Measurements from ENCODE around the gene TENM4. TPM values are rescaled to one million over a fixed set of nuclear protein-coding genes. Genes with fewer than 3 reads are reported as not detected.
"Not testable (repeated sequence)": the region's sequence is repeated elsewhere in the genome, so short reads cannot be mapped to it uniquely, and the experiment has no call there.

The TENM4 gene
- total RNA-seq, 4 donors from 2014 or later, result 5.5 to 12.3 (median 8.9) TPM

DNA sequence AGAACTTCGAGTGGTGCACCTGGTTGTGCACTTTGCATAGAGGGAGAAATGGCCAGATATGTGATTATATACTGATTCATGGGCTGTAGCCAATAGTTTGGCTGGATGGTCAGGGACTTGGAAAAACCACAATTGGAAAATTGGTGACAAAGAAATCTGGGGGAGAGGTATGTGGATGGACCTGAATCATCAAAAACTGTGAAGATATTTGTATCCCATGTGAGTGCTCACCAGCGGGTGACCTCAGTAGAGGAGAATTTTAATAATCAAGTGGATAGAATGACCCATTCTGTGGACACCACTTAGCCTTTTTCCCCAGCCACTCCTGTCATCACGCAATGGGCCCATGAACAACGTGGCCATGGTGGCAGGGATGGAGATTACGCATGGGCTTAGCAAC, 818.2 kb downstream of the TENM4 start:
- TF ChIP-seq, protein P1, sequence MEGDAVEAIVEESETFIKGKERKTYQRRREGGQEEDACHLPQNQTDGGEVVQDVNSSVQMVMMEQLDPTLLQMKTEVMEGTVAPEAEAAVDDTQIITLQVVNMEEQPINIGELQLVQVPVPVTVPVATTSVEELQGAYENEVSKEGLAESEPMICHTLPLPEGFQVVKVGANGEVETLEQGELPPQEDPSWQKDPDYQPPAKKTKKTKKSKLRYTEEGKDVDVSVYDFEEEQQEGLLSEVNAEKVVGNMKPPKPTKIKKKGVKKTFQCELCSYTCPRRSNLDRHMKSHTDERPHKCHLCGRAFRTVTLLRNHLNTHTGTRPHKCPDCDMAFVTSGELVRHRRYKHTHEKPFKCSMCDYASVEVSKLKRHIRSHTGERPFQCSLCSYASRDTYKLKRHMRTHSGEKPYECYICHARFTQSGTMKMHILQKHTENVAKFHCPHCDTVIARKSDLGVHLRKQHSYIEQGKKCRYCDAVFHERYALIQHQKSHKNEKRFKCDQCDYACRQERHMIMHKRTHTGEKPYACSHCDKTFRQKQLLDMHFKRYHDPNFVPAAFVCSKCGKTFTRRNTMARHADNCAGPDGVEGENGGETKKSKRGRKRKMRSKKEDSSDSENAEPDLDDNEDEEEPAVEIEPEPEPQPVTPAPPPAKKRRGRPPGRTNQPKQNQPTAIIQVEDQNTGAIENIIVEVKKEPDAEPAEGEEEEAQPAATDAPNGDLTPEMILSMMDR (IDR thresholded peaks at IDR 0.05), result no peak
- TF ChIP-seq POLR2A (IDR thresholded peaks at IDR 0.05) (no peak), POLR2AphosphoS5 (IDR thresholded peaks at IDR 0.05) (no peak), EP300 (IDR thresholded peaks at IDR 0.05) (no peak)
- Histone ChIP-seq H3K4me3 (no peak overlapping the region), H3K27ac (no peak overlapping the region), H3K4me1 (no peaks in the 10 kb centered on the region), H3K27me3 (no peaks in the 10 kb centered on the region), H3K36me3 (no peaks in the 10 kb centered on the region), H3K9me3 (peaks cover 0 to 28% (median 0%) of the 10 kb centered on the region in 3 donors)
- no peak for ATAC-seq
- WGBS, 2 donors (ENCODE audit: low coverage in 1 of 2), result 41 to 83% methylated on average over 1 to 2 of the region's 5 CpGs

DNA sequence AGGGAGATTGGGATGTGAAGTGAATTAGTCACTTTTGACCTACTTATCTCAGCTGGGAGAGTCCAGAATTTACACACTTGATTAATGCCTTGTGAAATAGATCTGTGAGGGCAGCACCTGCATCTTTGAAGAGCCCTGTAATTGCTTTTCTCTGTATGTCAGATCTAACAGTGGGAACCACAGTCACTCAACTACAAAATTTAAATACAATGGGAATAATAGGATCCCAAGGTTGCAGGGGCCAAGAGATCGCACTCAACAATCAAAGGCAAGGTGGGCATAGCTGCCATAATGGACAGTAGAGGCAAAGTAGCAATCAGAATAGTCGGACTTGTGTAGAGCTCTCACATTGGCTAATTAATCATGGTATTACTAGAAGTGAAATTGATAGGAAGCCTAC, 820.7 kb downstream of the TENM4 start:
- H3K27me3 ChIP-seq, result no peaks in the 10 kb centered on the region
- 86 to 94% methylated on average over 2 of the region's 2 CpGs for WGBS, 2 donors (ENCODE audit: low coverage in 1 of 2)
- H3K36me3 ChIP-seq, result no peaks in the 10 kb centered on the region
- H3K4me3 ChIP-seq, result no peak overlapping the region
- TF ChIP-seq EP300 (IDR thresholded peaks at IDR 0.05) (no peak), POLR2A (IDR thresholded peaks at IDR 0.05) (no peak), POLR2AphosphoS5 (IDR thresholded peaks at IDR 0.05) (no peak)
- TF ChIP-seq, protein P1 (IDR thresholded peaks at IDR 0.05), result no peak
- H3K9me3 ChIP-seq, result peaks cover 0 to 28% (median 0%) of the 10 kb centered on the region in 3 donors
- ATAC-seq, result no peak
- no peak overlapping the region for H3K27ac ChIP-seq
- H3K4me1 ChIP-seq, result no peaks in the 10 kb centered on the region

DNA sequence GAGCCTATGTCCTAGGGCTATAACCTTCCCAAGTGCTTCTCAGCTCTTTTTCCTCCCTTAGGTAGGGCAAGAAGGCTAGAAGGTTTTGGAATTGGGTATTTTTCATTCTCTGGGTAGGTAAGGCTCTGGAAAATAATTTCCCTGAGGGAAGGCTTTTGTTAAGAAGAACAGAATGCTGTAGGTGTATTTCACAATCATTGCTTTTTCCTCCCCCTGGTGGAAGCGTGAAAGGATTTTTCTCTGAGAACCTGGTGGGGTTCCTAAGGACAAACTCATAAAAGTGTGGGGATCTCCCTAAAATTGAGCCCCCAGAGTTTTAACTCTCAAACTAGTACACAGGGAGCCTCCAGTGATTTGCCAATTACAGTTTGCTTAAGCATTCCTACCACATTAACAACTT, 825.1 kb downstream of the TENM4 start:
- TF ChIP-seq EP300 (IDR thresholded peaks at IDR 0.05), result no peak
- TF ChIP-seq POLR2A (IDR thresholded peaks at IDR 0.05), result no peak
- TF ChIP-seq POLR2AphosphoS5 (IDR thresholded peaks at IDR 0.05), result no peak
- TF ChIP-seq, protein P1 (IDR thresholded peaks at IDR 0.05), result no peak
- H3K4me1 ChIP-seq, result no peaks in the 10 kb centered on the region
- no peak overlapping the region for H3K4me3 ChIP-seq
- no peak for ATAC-seq
- peaks cover 0 to 27% (median 0%) of the 10 kb centered on the region in 3 donors for H3K9me3 ChIP-seq
- H3K27me3 ChIP-seq, result no peaks in the 10 kb centered on the region
- no peaks in the 10 kb centered on the region for H3K36me3 ChIP-seq
- no peak overlapping the region for H3K27ac ChIP-seq
- 90 to 100% methylated on average over 1 of the region's 1 CpG for WGBS, 2 donors (ENCODE audit: low coverage in 1 of 2)

DNA sequence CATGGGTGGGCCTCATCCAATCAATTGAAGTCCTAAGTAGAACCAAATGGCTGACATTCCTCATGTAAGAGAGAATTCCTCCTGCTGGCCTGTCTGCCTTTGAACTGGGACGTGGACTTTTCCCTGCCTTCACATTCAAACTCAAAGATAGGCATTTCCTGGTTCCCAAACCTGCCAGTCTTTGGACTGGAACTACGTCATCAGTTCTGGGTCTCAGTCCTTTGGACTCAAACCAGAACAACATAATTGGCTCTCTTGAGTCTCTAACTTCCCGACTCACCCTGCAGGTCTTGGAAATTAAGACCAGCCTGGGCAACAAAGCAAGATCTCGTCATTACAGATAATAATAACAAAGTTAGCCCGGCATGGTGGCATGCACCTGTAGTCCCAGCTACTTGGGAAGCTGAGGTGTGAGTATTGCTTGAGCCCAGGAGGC, 827.4 kb downstream of the TENM4 start:
- Histone ChIP-seq H3K36me3 (no peaks in the 10 kb centered on the region), H3K27me3 (no peaks in the 10 kb centered on the region), H3K9me3 (peaks cover 0 to 8% (median 0%) of the 10 kb centered on the region in 3 donors), H3K4me1 (no peaks in the 10 kb centered on the region), H3K4me3 (no peak overlapping the region), H3K27ac (no peak overlapping the region)
- TF ChIP-seq POLR2AphosphoS5 (IDR thresholded peaks at IDR 0.05) (no peak), POLR2A (IDR thresholded peaks at IDR 0.05) (no peak), EP300 (IDR thresholded peaks at IDR 0.05) (no peak)
- TF ChIP-seq, protein P1 (IDR thresholded peaks at IDR 0.05), result no peak
- ATAC-seq, result no peak
- WGBS, 2 donors (ENCODE audit: low coverage in 1 of 2), result 90 to 96% methylated on average over 2 to 3 of the region's 5 CpGs

DNA sequence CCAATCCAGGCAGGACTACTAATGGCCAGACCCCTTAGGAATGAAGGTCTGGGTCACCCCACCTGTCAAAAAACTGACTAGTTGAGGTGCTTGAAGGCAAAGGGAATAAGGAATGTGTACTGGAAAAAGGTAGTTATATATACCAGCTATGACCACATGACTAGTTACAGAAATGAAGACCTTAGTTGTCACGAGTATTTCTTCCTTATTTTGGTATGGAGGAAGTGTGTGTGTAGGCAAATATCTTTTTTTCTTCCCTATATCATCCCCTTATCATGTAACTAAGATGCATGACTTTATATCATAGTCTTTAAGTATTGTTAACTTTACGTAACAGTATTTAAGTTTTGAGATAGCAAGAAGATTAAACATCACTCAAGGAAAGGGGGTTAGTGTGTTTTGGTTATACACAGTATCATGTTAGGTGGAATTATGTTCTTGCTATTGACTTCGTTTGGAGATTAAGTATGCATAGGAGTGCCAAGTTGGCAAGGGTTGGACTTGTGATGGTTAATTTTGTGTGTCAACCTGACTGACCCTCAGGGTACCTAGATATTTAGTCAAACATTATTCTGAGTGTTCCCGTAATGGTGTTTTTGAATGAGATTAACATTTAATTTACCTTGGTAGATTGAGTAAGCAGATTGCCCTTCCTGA, 828.0 kb downstream of the TENM4 start:
- H3K36me3 ChIP-seq, result no peaks in the 10 kb centered on the region
- H3K4me3 ChIP-seq, result no peak overlapping the region
- H3K4me1 ChIP-seq, result no peaks in the 10 kb centered on the region
- peaks cover 0 to 8% (median 0%) of the 10 kb centered on the region in 3 donors for H3K9me3 ChIP-seq
- no peak overlapping the region for H3K27ac ChIP-seq
- ATAC-seq, result no peak
- no peaks in the 10 kb centered on the region for H3K27me3 ChIP-seq
- TF ChIP-seq POLR2AphosphoS5 (IDR thresholded peaks at IDR 0.05) (no peak), EP300 (IDR thresholded peaks at IDR 0.05) (no peak), POLR2A (IDR thresholded peaks at IDR 0.05) (no peak)
- TF ChIP-seq, protein P1 (IDR thresholded peaks at IDR 0.05), result no peak
- 68 to 71% methylated on average over 4 of the region's 4 CpGs for WGBS, 2 donors (ENCODE audit: low coverage in 1 of 2)

DNA sequence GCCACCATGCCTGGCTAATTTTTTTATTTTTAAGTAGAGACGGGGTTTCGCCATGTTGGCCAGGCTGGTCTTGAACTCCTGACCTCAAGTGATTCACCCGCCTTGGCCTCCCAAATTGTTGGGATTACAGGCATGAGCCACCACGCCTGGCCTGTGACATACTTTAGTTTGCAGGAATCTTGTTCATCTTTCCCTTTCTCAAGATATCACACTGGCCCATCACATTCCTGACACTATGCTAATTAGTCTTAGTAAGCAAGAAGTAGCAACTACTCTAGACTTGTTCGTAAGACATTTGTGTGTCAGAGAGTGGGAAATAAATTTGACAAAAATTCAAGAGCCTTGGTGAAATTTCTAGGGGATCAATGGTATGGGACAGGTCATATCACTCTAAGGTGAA, 831.5 kb downstream of the TENM4 start:
- H3K4me1 ChIP-seq, H3K36me3 ChIP-seq, H3K9me3 ChIP-seq, H3K4me3 ChIP-seq, H3K27ac ChIP-seq, H3K27me3 ChIP-seq, ATAC-seq: not testable (repeated sequence)
- WGBS, 2 donors (ENCODE audit: low coverage in 1 of 2), result 90 to 93% methylated on average over 3 to 5 of the region's 5 CpGs
